HepG2 (cell line): Measurements from ENCODE around the gene DPY19L1.
"Not testable (repeated sequence)": the region's sequence is repeated elsewhere in the genome, so short reads cannot be mapped to it uniquely, and the experiment has no call there.

Experiments used
- DNMT1 ChIP-seq: sonication (generic); formaldehyde crosslinking; IDR thresholded peaks from 2 replicates; pipeline ENCODE4 v1.5.1; 2020; ENCODE audit warnings: mild to moderate bottlenecking, missing genetic modification reagents
- FOXM1 ChIP-seq: sonication (generic); formaldehyde crosslinking; IDR thresholded peaks from 2 replicates; pipeline ENCODE4 v1.5.0; 2020; ENCODE audit warnings: missing genetic modification reagents
- JUND ChIP-seq: sonication (generic); formaldehyde crosslinking; IDR thresholded peaks from 2 replicates; pipeline ENCODE4 v1.8.0; 2022; ENCODE audit warnings: mild to moderate bottlenecking, missing genetic modification reagents
- POLR2A ChIP-seq, 2 experiments: IDR thresholded peaks; 2 replicates each; pipeline ENCODE4 v1.6.1; 2011; ENCODE audit warnings: low read depth in 2 of 2, low read length in 2 of 2, mild to moderate bottlenecking in 1 of 2, moderate library complexity in 1 of 2; ENCODE audit not compliant: insufficient read depth in 1 of 2
- ZKSCAN5 ChIP-seq: sonication (generic); formaldehyde crosslinking; IDR thresholded peaks from 2 replicates; pipeline ENCODE4 v1.5.1; 2020; ENCODE audit warnings: mild to moderate bottlenecking, missing genetic modification reagents

- TF ChIP-seq DNMT1 (CRISPR knock-in tag); FOXM1 (CRISPR knock-in tag); POLR2A (IDR thresholded peaks at IDR 0.05; ENCODE audit: insufficient read depth in 1 of 2, low read depth in 2 of 2, low read length in 2 of 2); JUND (CRISPR knock-in tag); ZKSCAN5 (CRISPR knock-in tag): not testable (repeated sequence)
Measured at GRCh38 chr7:35043301-35043700, 6.0 kb upstream of the DPY19L1 start.
